CD14-positive monocyte (primary cell): ENCODE results near the gene ADSL. TPM values are rescaled to one million over a fixed set of nuclear protein-coding genes. Genes with fewer than 3 reads are reported as not detected.

Experiments
- DNase-seq, 3 donors: peaks; one replicate each; pipeline ENCODE4 v3.0.0-alpha.2; 2011 to 2022
- H2AFZ ChIP-seq: 2 replicates; pipeline ENCODE4 v1.6.0; 2012; ENCODE audit warnings: mild to moderate bottlenecking, low read depth, low read length, inconsistent platforms; ENCODE audit not compliant: insufficient read depth, poor library complexity, severe bottlenecking
- H3K27ac ChIP-seq, 2 donors: 1 replicate in 1 of 2; 2 replicates in 1 of 2; pipeline ENCODE4 v1.5.1; 2012 to 2013; ENCODE audit warnings: low read length in 2 of 2, control low read depth in 1 of 2, inconsistent platforms in 1 of 2, low read depth in 1 of 2, mild to moderate bottlenecking in 1 of 2
- H3K27me3 ChIP-seq, 2 donors: one replicate each; pipeline versions ENCODE4 v1.6.0 to v1.6.1; 2011 to 2013; ENCODE audit warnings: low read length in 2 of 2; ENCODE audit not compliant: control insufficient read depth in 2 of 2, insufficient read depth in 2 of 2
- H3K36me3 ChIP-seq, 2 donors: replicated peaks in 1 of 2; 1 replicate in 1 of 2; 2 replicates in 1 of 2; pipeline versions ENCODE4 v1.5.1 to v1.6.1; 2012 to 2013; ENCODE audit warnings: low read length in 2 of 2, control low read depth in 1 of 2, inconsistent platforms in 1 of 2, mild to moderate bottlenecking in 1 of 2; ENCODE audit not compliant: insufficient read depth in 2 of 2, control insufficient read depth in 1 of 2
- H3K4me1 ChIP-seq, 2 donors: 1 replicate in 1 of 2; 2 replicates in 1 of 2; pipeline versions ENCODE4 v1.5.1 to v1.6.1; 2012 to 2013; ENCODE audit warnings: low read length in 2 of 2, control low read depth in 1 of 2, inconsistent platforms in 1 of 2, mild to moderate bottlenecking in 1 of 2, moderate library complexity in 1 of 2; ENCODE audit not compliant: insufficient read depth in 2 of 2, control insufficient read depth in 1 of 2
- H3K4me2 ChIP-seq: replicated peaks from 2 replicates; pipeline ENCODE3; 2012; ENCODE audit warnings: low read length, moderate library complexity, mild to moderate bottlenecking; ENCODE audit not compliant: poor library complexity, severe bottlenecking; ENCODE audit errors: extremely low read depth
- H3K4me3 ChIP-seq, 3 experiments: fragments of 200-600 bp in 1 of 3; sonication (generic) in 1 of 3; replicated peaks in 1 of 3; 1 replicate in 2 of 3; 2 replicates in 1 of 3; pipeline ENCODE4 v1.5.1; 2011 to 2013; ENCODE audit warnings: low read length in 3 of 3, mild to moderate bottlenecking in 3 of 3, control low read depth in 2 of 3, low read depth in 2 of 3, inconsistent platforms in 1 of 3, moderate library complexity in 1 of 3
- H3K79me2 ChIP-seq: 2 replicates; pipeline ENCODE4 v1.6.0; 2012; ENCODE audit warnings: mild to moderate bottlenecking, control low read depth, inconsistent platforms, low read length, moderate library complexity; ENCODE audit not compliant: insufficient read depth
- H3K9ac ChIP-seq: 2 replicates; pipeline ENCODE4 v1.6.0; 2017; ENCODE audit warnings: low read length, mild to moderate bottlenecking; ENCODE audit not compliant: insufficient read depth, poor library complexity, severe bottlenecking
- H3K9me3 ChIP-seq, 2 donors: replicated peaks in 1 of 2; 1 replicate in 1 of 2; 2 replicates in 1 of 2; pipeline versions ENCODE4 v1.5.1 to v1.6.1; 2012 to 2013; ENCODE audit warnings: low read length in 2 of 2, control low read depth in 1 of 2; ENCODE audit not compliant: control insufficient read depth in 1 of 2, insufficient read depth in 1 of 2
- H4K20me1 ChIP-seq: 2 replicates; pipeline ENCODE4 v1.6.0; 2012; ENCODE audit warnings: mild to moderate bottlenecking, low read length, control low read depth, moderate library complexity; ENCODE audit not compliant: insufficient read depth
- H3K27ac Mint-ChIP-seq, 7 donors: one replicate each; pipeline ENCODE4 v1.8.0; 2020; ENCODE audit warnings: mild to moderate bottlenecking in 7 of 7, mixed read lengths in 7 of 7, moderate library complexity in 6 of 7, inconsistent platforms in 2 of 7
- H3K27me3 Mint-ChIP-seq, 3 donors: one replicate each; pipeline ENCODE4 v1.8.0; 2021 to 2022; ENCODE audit warnings: low read depth in 3 of 3, mild to moderate bottlenecking in 3 of 3, mixed read lengths in 3 of 3, moderate library complexity in 3 of 3, inconsistent platforms in 1 of 3
- H3K36me3 Mint-ChIP-seq, 2 donors: one replicate each; pipeline ENCODE4 v1.8.0; 2020; ENCODE audit warnings: mixed read lengths in 2 of 2, inconsistent platforms in 1 of 2, mild to moderate bottlenecking in 1 of 2
- H3K4me1 Mint-ChIP-seq: one replicate; pipeline ENCODE4 v1.8.0; 2020; ENCODE audit warnings: mild to moderate bottlenecking, mixed read lengths
- H3K4me3 Mint-ChIP-seq, 2 donors: one replicate each; pipeline ENCODE4 v1.8.0; 2020; ENCODE audit warnings: mild to moderate bottlenecking in 2 of 2, mixed read lengths in 2 of 2, moderate library complexity in 1 of 2
- H3K9me3 Mint-ChIP-seq, 7 donors: one replicate each; pipeline ENCODE4 v1.8.0; 2020 to 2022; ENCODE audit warnings: mixed read lengths in 7 of 7, mild to moderate bottlenecking in 6 of 7, moderate library complexity in 6 of 7, inconsistent platforms in 2 of 7
- CTCF ChIP-seq: fragments of 200-600 bp; IDR thresholded peaks from one replicate; pipeline ENCODE4 v1.8.0; 2022; ENCODE audit warnings: antibody characterized with exemption, mild to moderate bottlenecking
- WGBS: methylation state at CpG from one replicate; pipeline ENCODE4 v1.1.5; 2013; ENCODE audit warnings: missing lambda C conversion rate; ENCODE audit not compliant: insufficient coverage; 5-methylcytosine and 5-hydroxymethylcytosine counted together
- intact Hi-C, 2 donors: fragments of 100-400 bp; cut with micrococcal nuclease; formaldehyde crosslinking; loops; one replicate each; pipeline versions ENCODE4 v1.15.0 to v1.15.1; 2023
- polyA plus RNA-seq, 3 donors: library from polyadenylated mRNA; depleted of rRNA in 1 of 3; unstranded in 2 of 3; stranded (reverse) in 1 of 3; fragments of 300-500 nt in 2 of 3; fragments of >200 nt in 1 of 3; fragmentation: Illumina TruSeq in 2 of 3; gene quantifications; 1 replicate in 2 of 3; 2 replicates in 1 of 3; pipeline ENCODE4 v1.2.3, GENCODE V29; 2012 to 2021

ADSL gene
- polyA plus RNA-seq, 3 donors: 56.7 to 82.3 (median 65.1) TPM

GRCh38 chr22:40410272-40410671 lies 64.0 kb downstream of the ADSL start:
- no peak overlapping the region for H2AFZ ChIP-seq
- Mint-ChIP-seq H3K36me3 (peaks cover 61 to 86% of the 10 kb centered on the region in 2 donors), H3K4me3 (no peak overlapping the region), H3K4me1 (peaks cover 32% of the 10 kb centered on the region), H3K27ac (peak overlapping the region in 2 of 7 donors; percentile 48 to 54), H3K27me3 (no peaks in the 10 kb centered on the region), H3K9me3 (peaks cover 0 to 2% (median 0%) of the 10 kb centered on the region in 7 donors)
- DNase-seq: no peak
- peaks cover 79 to 88% of the 10 kb centered on the region in 2 donors for H3K36me3 ChIP-seq
- H3K4me1 ChIP-seq: peaks cover 32 to 38% of the 10 kb centered on the region in 2 donors
- intact Hi-C loops: no loop called here
- WGBS: 97% methylated on average over 6 of the region's 8 CpGs
- peak overlapping the region; percentile 14 to 77 for H3K27ac ChIP-seq
- H3K9me3 ChIP-seq: no peaks in the 10 kb centered on the region
- H4K20me1 ChIP-seq: peaks cover 100% of the 10 kb centered on the region
- no peaks in the 10 kb centered on the region for H3K27me3 ChIP-seq
- TF ChIP-seq CTCF: no peak
- H3K4me2 ChIP-seq: no peak overlapping the region
- no peak overlapping the region for H3K4me3 ChIP-seq
- H3K9ac ChIP-seq: no peak overlapping the region
- H3K79me2 ChIP-seq: peaks cover 51% of the 10 kb centered on the region

- intact Hi-C loops: no loop called here
- Mint-ChIP-seq H3K27ac (peak overlapping the region in 6 of 7 donors; percentile 30 to 64 (median 52)), H3K36me3 (peaks cover 65 to 90% of the 10 kb centered on the region in 2 donors), H3K27me3 (no peaks in the 10 kb centered on the region), H3K4me3 (no peak overlapping the region), H3K4me1 (peaks cover 38% of the 10 kb centered on the region), H3K9me3 (peaks cover 0 to 2% (median 0%) of the 10 kb centered on the region in 7 donors)
- Histone ChIP-seq H3K9ac (no peak overlapping the region), H4K20me1 (peaks cover 100% of the 10 kb centered on the region), H3K4me3 (no peak overlapping the region), H3K9me3 (no peaks in the 10 kb centered on the region), H3K79me2 (peaks cover 56% of the 10 kb centered on the region), H2AFZ (no peak overlapping the region), H3K4me1 (peaks cover 39 to 45% of the 10 kb centered on the region in 2 donors), H3K36me3 (peaks cover 74 to 83% of the 10 kb centered on the region in 2 donors), H3K4me2 (no peak overlapping the region), H3K27ac (peak overlapping the region; percentile 43 to 77), H3K27me3 (no peaks in the 10 kb centered on the region)
- TF ChIP-seq CTCF: no peak
- no peak for DNase-seq
- 93% methylated on average over 7 of the region's 13 CpGs for WGBS
Observed at GRCh38 chr22:40410731-40411505, 64.6 kb downstream of the ADSL start.
